Fibroblast of pulmonary artery (primary cell): ENCODE results near the gene GJD2.

Experiments used
- DNase-seq: peaks from one replicate; pipeline ENCODE4 v3.0.0-alpha.2; 2010; ENCODE audit warnings: low read depth
- H3K4me3 ChIP-seq: replicated peaks from 2 replicates; pipeline ENCODE4 v1.5.1; 2011; ENCODE audit warnings: low read depth, mild to moderate bottlenecking, control low read depth, low read length, moderate library complexity
- CTCF ChIP-seq: IDR thresholded peaks from 2 replicates; pipeline ENCODE4 v1.5.1; 2011; ENCODE audit warnings: mild to moderate bottlenecking, control low read depth, low read length, inconsistent platforms; ENCODE audit errors: missing control alignments

Gene GJD2

DNA sequence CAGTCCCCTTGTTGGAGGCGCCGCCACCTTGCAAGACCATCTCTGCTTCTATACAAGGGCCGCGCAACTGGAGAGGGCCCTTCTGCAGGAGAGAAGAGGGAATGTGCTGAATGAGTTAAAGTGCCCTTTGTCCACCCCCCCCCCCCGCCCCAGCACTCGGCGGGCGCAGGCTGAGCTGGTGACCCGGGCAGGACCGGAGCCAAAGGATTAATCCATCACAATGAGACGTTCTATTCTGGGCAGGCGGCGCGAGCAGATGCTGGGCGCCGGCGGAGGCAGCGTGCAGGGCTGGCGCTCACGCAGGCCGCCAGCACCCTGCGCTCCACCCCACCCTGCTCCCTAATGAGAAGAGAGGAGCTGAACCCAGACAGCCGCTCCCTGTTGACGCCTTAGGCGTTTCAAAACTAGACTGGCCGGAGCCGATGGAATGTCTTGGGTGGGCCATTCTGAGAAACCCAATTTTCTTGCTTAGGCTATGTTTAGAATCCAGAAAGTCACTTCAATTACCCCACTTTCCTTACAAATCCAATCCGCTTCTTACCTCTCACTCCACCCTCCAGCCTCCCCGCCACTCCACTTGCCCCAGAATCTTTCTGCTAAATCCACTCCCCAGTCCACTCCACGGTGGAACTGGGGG is 32.9 kb downstream of the GJD2 start:
- peak; percentile 30 for DNase-seq
- TF ChIP-seq CTCF, result no peak
- H3K4me3 ChIP-seq, result no peak overlapping the region

GRCh38 chr15:34721157-34721801 is 33.5 kb downstream of the GJD2 start:
- no peak for DNase-seq
- no peak overlapping the region for H3K4me3 ChIP-seq
- no peak for TF ChIP-seq CTCF

- H3K4me3 ChIP-seq, result no peak overlapping the region
- no peak for DNase-seq
- TF ChIP-seq CTCF, result no peak
Measured at GRCh38 chr15:34719695-34720094, 35.1 kb downstream of the GJD2 start.

DNA sequence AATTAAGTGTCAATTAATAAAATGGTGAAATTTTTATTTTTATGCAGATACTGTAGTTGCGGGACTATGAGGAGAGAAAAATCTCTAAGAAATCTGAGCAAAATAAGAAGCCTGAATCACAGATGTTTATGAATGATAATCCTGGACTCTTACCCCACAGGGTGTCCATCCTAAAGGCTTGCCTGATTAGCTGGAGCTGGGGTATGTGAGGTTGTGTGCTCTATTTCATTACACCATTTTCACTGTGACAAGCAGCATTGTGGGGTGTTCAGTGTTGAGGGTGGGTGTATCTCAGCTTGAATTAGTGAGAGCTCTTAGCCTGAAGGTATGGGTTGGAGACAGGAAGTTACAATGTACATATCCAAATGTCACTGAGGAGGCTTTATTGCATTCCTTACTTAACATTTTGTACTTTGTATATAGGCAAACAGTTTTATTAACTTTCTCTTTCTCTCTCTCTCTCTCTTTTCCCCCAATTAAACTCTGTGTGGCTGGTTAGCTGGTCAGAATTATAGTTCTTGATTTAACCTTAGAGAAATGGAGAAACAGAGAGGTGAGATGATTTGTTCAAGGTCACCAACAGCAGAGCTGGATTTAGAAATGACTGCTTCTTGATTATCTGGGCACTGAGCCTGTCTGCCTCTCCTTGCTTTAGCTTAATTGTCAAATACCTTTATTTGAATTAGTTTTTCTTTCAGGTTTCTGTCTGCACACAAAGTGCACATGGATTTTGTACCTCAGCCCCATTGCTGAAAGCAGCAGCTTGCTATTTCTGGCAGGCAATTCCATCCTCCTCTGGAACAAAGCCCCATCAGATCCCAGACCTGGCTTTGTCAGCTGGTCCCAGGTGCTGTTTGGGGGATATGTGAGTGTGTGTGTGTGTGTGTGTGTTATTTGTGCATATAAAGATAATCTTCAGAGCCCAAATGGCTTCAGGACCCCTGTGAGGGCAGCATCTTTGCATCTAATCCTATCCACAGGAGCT is 35.8 kb downstream of the GJD2 start:
- H3K4me3 ChIP-seq, result no peak overlapping the region
- no peak for DNase-seq
- TF ChIP-seq CTCF, result no peak

GRCh38 chr15:34717729-34718128 is 37.1 kb downstream of the GJD2 start:
- DNase-seq, result no peak
- TF ChIP-seq CTCF, result no peak
- H3K4me3 ChIP-seq, result no peak overlapping the region

DNA sequence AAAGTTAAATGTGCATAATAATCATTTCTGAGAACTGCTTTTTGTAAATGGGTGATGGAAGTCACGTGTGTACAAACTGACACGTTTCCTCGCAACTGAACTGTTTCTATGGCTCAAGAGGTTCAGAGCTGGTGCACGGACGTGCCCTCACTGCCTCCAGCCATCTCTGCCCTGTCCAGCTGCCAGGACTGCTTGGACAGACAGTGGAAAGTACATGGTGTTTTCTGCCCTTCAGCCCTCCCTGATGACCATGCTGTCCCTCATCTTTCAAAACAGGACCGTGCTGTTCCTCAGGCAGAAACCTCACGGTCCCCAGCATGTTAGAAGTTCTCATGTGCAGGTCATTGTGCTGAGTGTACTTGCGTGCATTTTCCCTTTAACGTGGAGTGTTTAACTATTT is 38.7 kb downstream of the GJD2 start:
- DNase-seq, result no peak
- no peak overlapping the region for H3K4me3 ChIP-seq
- no peak for TF ChIP-seq CTCF
